NCI-H2196 (cell line): ENCODE results near the gene LDLRAD1.
"Not testable (repeated sequence)": the region's sequence is repeated elsewhere in the genome, so short reads cannot be mapped to it uniquely, and the experiment has no call there.

Experiments
- DNase-seq: peaks from one replicate; lab custom pipeline; 2025; ENCODE audit not compliant: unreplicated experiment; lab: John Stamatoyannopoulos, UW

Gene LDLRAD1

GRCh38 chr1:53994516-53994915 lies 23.5 kb downstream of the LDLRAD1 start:
- not testable (repeated sequence) for DNase-seq

- no peak for DNase-seq
Measured at GRCh38 chr1:53992085-53992874, 25.7 kb downstream of the LDLRAD1 start.

GRCh38 chr1:53987880-53988279 lies 30.1 kb downstream of the LDLRAD1 start:
- DNase-seq, result no peak

GRCh38 chr1:53986458-53986857 lies 31.5 kb downstream of the LDLRAD1 start:
- DNase-seq, result no peak

GRCh38 chr1:53984726-53985125 lies 33.3 kb downstream of the LDLRAD1 start:
- DNase-seq, result no peak

- no peak for DNase-seq
Measured at GRCh38 chr1:53982763-53983104, 35.3 kb downstream of the LDLRAD1 start.

GRCh38 chr1:53982034-53982762 lies 35.8 kb downstream of the LDLRAD1 start:
- DNase-seq, result no peak

- no peak for DNase-seq
Measured at GRCh38 chr1:53981220-53981619, 36.8 kb downstream of the LDLRAD1 start.

GRCh38 chr1:53979712-53980450 lies 38.1 kb downstream of the LDLRAD1 start:
- DNase-seq, result no peak

- no peak for DNase-seq
Measured at GRCh38 chr1:53975861-53976260, 42.1 kb downstream of the LDLRAD1 start.

GRCh38 chr1:53971718-53972117 lies 46.3 kb downstream of the LDLRAD1 start:
- DNase-seq, result no peak

GRCh38 chr1:53969323-53969722 lies 48.7 kb downstream of the LDLRAD1 start:
- not testable (repeated sequence) for DNase-seq

- no peak for DNase-seq
Measured at GRCh38 chr1:53968125-53968513, 49.9 kb downstream of the LDLRAD1 start.

- no peak for DNase-seq
Measured at GRCh38 chr1:53967409-53968124, 50.4 kb downstream of the LDLRAD1 start.

- no peak for DNase-seq
Measured at GRCh38 chr1:53966794-53967193, 51.2 kb downstream of the LDLRAD1 start.

GRCh38 chr1:53964109-53964508 lies 53.9 kb downstream of the LDLRAD1 start:
- DNase-seq, result no peak

GRCh38 chr1:53963460-53963859 lies 54.5 kb downstream of the LDLRAD1 start:
- DNase-seq, result no peak

GRCh38 chr1:53962395-53962794 lies 55.6 kb downstream of the LDLRAD1 start:
- DNase-seq, result no peak

GRCh38 chr1:53959664-53960250 lies 58.2 kb downstream of the LDLRAD1 start:
- DNase-seq, result peak; percentile 25
